H1 (cell line): ENCODE data around the gene TIMP3. TPM values are rescaled to one million over a fixed set of nuclear protein-coding genes. Genes with fewer than 3 reads are reported as not detected.

Experiments
- CTCF ChIA-PET: fragments of 300-600 bp; sonication (Branson Sonifier 250); formaldehyde crosslinking; loops from one replicate; lab custom pipeline; 2021; ENCODE audit not compliant: partially characterized antibody; lab: Charles Lee
- POLR2A ChIA-PET: fragments of 300-600 bp; sonication (Branson Sonifier 250); formaldehyde crosslinking; loops from one replicate; lab custom pipeline; 2021; ENCODE audit warnings: inconsistent platforms; ENCODE audit not compliant: partially characterized antibody; lab: Charles Lee
- DNase-seq, 2 experiments: peaks; one replicate each; pipeline versions ENCODE4 v3.0.0 to v3.0.0-alpha.2; 2010 to 2022; ENCODE audit warnings: low spot score in 2 of 2, low read depth in 1 of 2, mixed read lengths in 1 of 2
- FAIRE-seq: peaks from 2 replicates; lab custom pipeline; 2011; peaks lifted over from hg19 to GRCh38; lab: Jason Lieb, UNC
- H2AFZ ChIP-seq: 2 replicates; pipeline ENCODE4 v1.8.1; 2012; ENCODE audit warnings: low read length, inconsistent platforms
- H2AK5ac ChIP-seq: 2 replicates; pipeline ENCODE4 v1.6.1; 2013; ENCODE audit warnings: low read depth, low read length
- H2BK120ac ChIP-seq: replicated peaks from 2 replicates; pipeline ENCODE3; 2013; ENCODE audit warnings: low read depth, low read length, inconsistent platforms
- H2BK12ac ChIP-seq: 2 replicates; pipeline ENCODE4 v1.6.1; 2013; ENCODE audit warnings: low read depth, low read length
- H2BK15ac ChIP-seq: 2 replicates; pipeline ENCODE4 v1.6.1; 2013; ENCODE audit warnings: low read length
- H2BK20ac ChIP-seq: 2 replicates; pipeline ENCODE4 v1.6.1; 2013; ENCODE audit warnings: low read length
- H2BK5ac ChIP-seq: 2 replicates; pipeline ENCODE4 v1.6.1; 2013; ENCODE audit warnings: low read depth, low read length
- H3K14ac ChIP-seq: 2 replicates; pipeline ENCODE4 v1.6.1; 2013; ENCODE audit warnings: inconsistent platforms; ENCODE audit not compliant: insufficient read length
- H3K18ac ChIP-seq: 2 replicates; pipeline ENCODE4 v1.6.1; 2013; ENCODE audit warnings: low read length; ENCODE audit errors: extremely low read depth
- H3K23ac ChIP-seq: 2 replicates; pipeline ENCODE4 v1.6.1; 2013; ENCODE audit warnings: inconsistent platforms; ENCODE audit not compliant: insufficient read length
- H3K23me2 ChIP-seq: 2 replicates; pipeline ENCODE4 v1.6.1; 2013; ENCODE audit warnings: low read depth, low read length
- H3K27ac ChIP-seq: 2 replicates; pipeline ENCODE4 v1.6.1; 2011; ENCODE audit warnings: low read depth, low read length, inconsistent platforms
- H3K27me3 ChIP-seq, 4 experiments: replicated peaks in 1 of 4; 1 replicate in 1 of 4; 2 replicates in 3 of 4; pipeline versions ENCODE4 v1.6.1 to v1.8.1; 2011 to 2013; ENCODE audit warnings: low read length in 3 of 4, mild to moderate bottlenecking in 3 of 4, inconsistent platforms in 2 of 4, mixed read lengths in 2 of 4, moderate library complexity in 1 of 4; ENCODE audit not compliant: control insufficient read depth in 3 of 4, insufficient read depth in 3 of 4; ENCODE audit errors: extremely low read depth in 1 of 4
- H3K36me3 ChIP-seq, 4 experiments: 2 replicates each; pipeline versions ENCODE4 v1.6.1 to v1.8.1; 2011 to 2013; ENCODE audit warnings: mild to moderate bottlenecking in 4 of 4, low read length in 3 of 4, moderate library complexity in 2 of 4, control low read depth in 1 of 4, inconsistent platforms in 1 of 4; ENCODE audit not compliant: insufficient read depth in 4 of 4, control insufficient read depth in 2 of 4
- H3K4ac ChIP-seq: replicated peaks from 2 replicates; pipeline ENCODE3; 2013; ENCODE audit warnings: low read length, low read depth, mixed read lengths, inconsistent platforms; ENCODE audit not compliant: insufficient read length
- H3K4me1 ChIP-seq, 4 experiments: replicated peaks in 1 of 4; 1 replicate in 1 of 4; 2 replicates in 3 of 4; pipeline versions ENCODE4 v1.6.1 to v1.8.1; 2011 to 2013; ENCODE audit warnings: low read length in 3 of 4, inconsistent platforms in 2 of 4, mixed read lengths in 1 of 4; ENCODE audit not compliant: insufficient read depth in 4 of 4, control insufficient read depth in 3 of 4
- H3K4me2 ChIP-seq, 2 experiments: 2 replicates each; pipeline versions ENCODE4 v1.6.1 to v1.8.1; 2011 to 2013; ENCODE audit warnings: low read depth in 2 of 2, low read length in 2 of 2, control low read depth in 1 of 2, inconsistent platforms in 1 of 2, mild to moderate bottlenecking in 1 of 2; ENCODE audit not compliant: insufficient read depth in 1 of 2
- H3K4me3 ChIP-seq, 4 experiments: fragments of 200-600, 300-600 bp in 1 of 4; sonication (generic), shearing (Covaris generic), sonication (Bioruptor Twin) in 1 of 4; 2 replicates each; pipeline versions ENCODE4 v1.5.1 to v1.8.1; 2011 to 2016; ENCODE audit warnings: low read length in 4 of 4, low read depth in 3 of 4, control low read depth in 2 of 4, inconsistent platforms in 2 of 4, mild to moderate bottlenecking in 2 of 4, mixed read lengths in 1 of 4, moderate library complexity in 1 of 4; ENCODE audit not compliant: insufficient read depth in 2 of 4; ENCODE audit errors: extremely low read depth in 1 of 4
- H3K56ac ChIP-seq: replicated peaks from 2 replicates; pipeline ENCODE3; 2013; ENCODE audit warnings: low read depth, mild to moderate bottlenecking, mixed read lengths, low read length, inconsistent platforms; ENCODE audit not compliant: insufficient read length
- H3K79me1 ChIP-seq: 2 replicates; pipeline ENCODE4 v1.6.1; 2013; ENCODE audit warnings: low read depth, low read length, control low read depth
- H3K79me2 ChIP-seq, 2 experiments: 2 replicates each; pipeline versions ENCODE4 v1.6.1 to v1.8.1; 2012 to 2013; ENCODE audit warnings: low read length in 2 of 2, mild to moderate bottlenecking in 2 of 2, inconsistent platforms in 1 of 2; ENCODE audit not compliant: insufficient read depth in 2 of 2, control insufficient read depth in 1 of 2
- H3K9ac ChIP-seq, 4 experiments: replicated peaks in 1 of 4; 1 replicate in 1 of 4; 2 replicates in 3 of 4; pipeline versions ENCODE4 v1.6.1 to v1.8.1; 2011 to 2013; ENCODE audit warnings: low read depth in 3 of 4, low read length in 3 of 4, control low read depth in 2 of 4, mild to moderate bottlenecking in 2 of 4, moderate library complexity in 2 of 4, inconsistent platforms in 1 of 4; ENCODE audit errors: extremely low read depth in 1 of 4
- H3K9me3 ChIP-seq, 2 experiments: 2 replicates each; pipeline versions ENCODE4 v1.6.1 to v1.8.1; 2012 to 2013; ENCODE audit warnings: mild to moderate bottlenecking in 2 of 2, moderate library complexity in 2 of 2, control low read depth in 1 of 2, inconsistent platforms in 1 of 2, low read depth in 1 of 2, low read length in 1 of 2, mixed read lengths in 1 of 2; ENCODE audit not compliant: insufficient read depth in 2 of 2
- H4K20me1 ChIP-seq, 2 experiments: replicated peaks in 1 of 2; 2 replicates each; pipeline versions ENCODE3 to v1.8.1; 2011 to 2013; ENCODE audit warnings: inconsistent platforms in 2 of 2, low read length in 2 of 2, mild to moderate bottlenecking in 1 of 2; ENCODE audit not compliant: insufficient read depth in 2 of 2, control insufficient read depth in 1 of 2
- H4K5ac ChIP-seq: 2 replicates; pipeline ENCODE4 v1.6.1; 2013; ENCODE audit warnings: low read length, low read depth, mixed read lengths, inconsistent platforms; ENCODE audit not compliant: insufficient read length
- H4K8ac ChIP-seq: 2 replicates; pipeline ENCODE4 v1.8.0; 2013; ENCODE audit warnings: mild to moderate bottlenecking, moderate library complexity, low read length, inconsistent platforms; ENCODE audit not compliant: insufficient read depth; ENCODE audit errors: extremely low read depth
- H4K91ac ChIP-seq: replicated peaks from 2 replicates; pipeline ENCODE3; 2013; ENCODE audit warnings: low read length, mixed read lengths, inconsistent platforms; ENCODE audit not compliant: insufficient read length
- ASH2L ChIP-seq: fragments of 200-600, 300-600 bp; sonication (generic); IDR thresholded peaks from one replicate; pipeline ENCODE4 v1.7.1; 2017; ENCODE audit warnings: low read length
- BCL11A ChIP-seq, 2 experiments: IDR thresholded peaks; one replicate each; pipeline ENCODE4 v1.6.1; 2011; ENCODE audit warnings: low read depth in 2 of 2, low read length in 2 of 2, mild to moderate bottlenecking in 2 of 2
- CBX5 ChIP-seq: fragments of 300-800, 300-1000 bp; sonication (generic); IDR thresholded peaks from 2 replicates; pipeline ENCODE4 v1.7.1; 2016; ENCODE audit warnings: antibody characterized with exemption, low read length, low read depth
- CEBPB ChIP-seq: IDR thresholded peaks from 2 replicates; pipeline ENCODE4 v1.6.1; 2012; ENCODE audit warnings: low read depth, low read length
- KDM1A ChIP-seq: fragments of 200-600, 300-600 bp; sonication (generic); IDR thresholded peaks from 2 replicates; pipeline ENCODE4 v1.7.1; 2016; ENCODE audit warnings: mild to moderate bottlenecking, low read length, borderline replicate concordance
- KDM4A ChIP-seq: IDR thresholded peaks from one replicate; pipeline ENCODE4 v1.7.1; 2012; ENCODE audit warnings: low read depth, mild to moderate bottlenecking, moderate library complexity, low read length, inconsistent platforms; ENCODE audit not compliant: severe bottlenecking
- NRF1 ChIP-seq: IDR thresholded peaks from 2 replicates; pipeline ENCODE4 v1.6.1; 2011; ENCODE audit warnings: mild to moderate bottlenecking, low read depth, low read length, improper control_type of control experiment
- PHF8 ChIP-seq: fragments of 200-600 bp; sonication (generic); conservative IDR thresholded peaks from 2 replicates; pipeline ENCODE4 v1.7.1; 2012; ENCODE audit warnings: low read depth, mild to moderate bottlenecking, inconsistent platforms, low read length, moderate library complexity
- RFX5 ChIP-seq: IDR thresholded peaks from 2 replicates; pipeline ENCODE4 v1.6.1; 2011; ENCODE audit warnings: low read depth, low read length, improper control_type of control experiment, borderline replicate concordance
- RNF2 ChIP-seq: fragments of 200-900, 300-1000 bp; sonication (generic); IDR thresholded peaks from 2 replicates; pipeline ENCODE4 v1.7.1; 2016; ENCODE audit warnings: borderline replicate concordance, low read depth, mild to moderate bottlenecking, antibody characterized with exemption, low read length; ENCODE audit not compliant: poor library complexity, severe bottlenecking; ENCODE audit errors: missing control alignments
- SIX5 ChIP-seq: IDR thresholded peaks from 2 replicates; pipeline ENCODE4 v1.6.1; 2011; ENCODE audit warnings: mild to moderate bottlenecking, low read depth, low read length
- SP1 ChIP-seq: IDR thresholded peaks from 2 replicates; pipeline ENCODE4 v1.6.1; 2011; ENCODE audit warnings: low read depth, low read length
- SP2 ChIP-seq: IDR thresholded peaks from 2 replicates; pipeline ENCODE4 v1.6.1; 2012; ENCODE audit warnings: mild to moderate bottlenecking, low read length, inconsistent platforms
- SUZ12 ChIP-seq: fragments of 200-600 bp; sonication (generic); IDR thresholded peaks from 2 replicates; pipeline ENCODE4 v1.6.1; 2012; ENCODE audit warnings: mild to moderate bottlenecking, inconsistent platforms, low read length, moderate library complexity, mixed read lengths
- TCF12 ChIP-seq: IDR thresholded peaks from 2 replicates; pipeline ENCODE4 v1.6.1; 2011; ENCODE audit warnings: low read depth, mild to moderate bottlenecking, low read length
- WGBS, 2 experiments: shearing (Covaris generic) in 1 of 2; methylation state at CpG; one replicate each; pipeline versions ENCODE4 v1.1.6 to v1.1.7; 2013 to 2015; ENCODE audit warnings: low lambda C conversion rate in 2 of 2, mixed read lengths in 2 of 2, inconsistent platforms in 1 of 2, low coverage in 1 of 2, missing lambda C conversion rate in 1 of 2; ENCODE audit not compliant: insufficient replicate concordance in 2 of 2, insufficient coverage in 1 of 2, insufficient read length in 1 of 2; ENCODE audit errors: extremely low coverage in 1 of 2, missing lambda C conversion rate in 1 of 2; 5-methylcytosine and 5-hydroxymethylcytosine counted together
- polyA plus RNA-seq, 7 experiments: library from polyadenylated mRNA; depleted of rRNA in 3 of 7; stranded (reverse) in 5 of 7; unstranded in 2 of 7; fragments of >200 nt in 5 of 7; fragments of 200-250 nt in 2 of 7; gene quantifications; 1 replicate in 5 of 7; 2 replicates in 1 of 7; 4 replicates in 1 of 7; pipeline versions ENCODE4 v1.2.1 to v1.2.3, GENCODE V29; 2011 to 2013; ENCODE audit warnings: missing spikeins in 2 of 7, mixed read lengths in 2 of 7
- total RNA-seq: library from RNA; stranded (reverse); fragmentation: NEBNext Ultra II Directional; extraction: Animal tissue kit (Norgen Biotek cat#: 25700); gene quantifications from 2 replicates; pipeline ENCODE4 v1.2.1, GENCODE V29; 2021

TIMP3 gene
- total and polyA plus RNA-seq, 2 of the 8 experiments (the other 6 are each of a cell fraction or from before 2014, with no cell fraction given) = 1.3 to 4.7 TPM

- Histone ChIP-seq H3K23ac (no peak overlapping the region), H4K20me1 (peaks cover 0 to 6% of the 10 kb centered on the region in 2 experiments), H3K4me1 (no peaks in the 10 kb centered on the region; a peak in 1 of 7 replicates), H2BK12ac (no peak overlapping the region), H3K18ac (no peak overlapping the region), H3K4me3 (no peak overlapping the region), H3K27ac (no peak overlapping the region), H2BK20ac (no peak overlapping the region), H4K91ac (no peak overlapping the region), H3K56ac (no peak overlapping the region), H2BK15ac (no peak overlapping the region), H4K8ac (no peak overlapping the region), H3K27me3 (no peaks in the 10 kb centered on the region), H3K79me2 (no peaks in the 10 kb centered on the region; a peak in 1 of 4 replicates), H3K14ac (no peak overlapping the region), H2BK5ac (no peak overlapping the region), H3K23me2 (no peaks in the 10 kb centered on the region), H2AFZ (no peak overlapping the region), H3K79me1 (no peaks in the 10 kb centered on the region), H3K4me2 (no peak overlapping the region), H3K36me3 (no peaks in the 10 kb centered on the region; a peak in 2 of 8 replicates), H3K9ac (no peak overlapping the region), H3K4ac (no peak overlapping the region), H2BK120ac (no peak overlapping the region), H2AK5ac (no peak overlapping the region), H4K5ac (no peak overlapping the region), H3K9me3 (no peaks in the 10 kb centered on the region)
- ChIA-PET CTCF (interaction anchor here (0.7 to 1.1 kb wide), 4 partner anchors 9 to 217 kb away, joined by 3 to 4 read pairs (median 3); no protein-coding TSS in a partner anchor), POLR2A (no interaction called here)
- FAIRE-seq (no peak), DNase-seq (no peak)
- WGBS, 2 experiments = 81% methylated on average over 1 of the region's 1 CpG; no CpG with 5 or more reads in 1 of the 2 experiments
- no peak for TF ChIP-seq PHF8
- TF ChIP-seq CBX5 = no peak
- TF ChIP-seq RNF2 = no peak
- no peak for TF ChIP-seq RFX5
- no peak for TF ChIP-seq KDM4A
- no peak for TF ChIP-seq SP2
- TF ChIP-seq TCF12 = no peak
- TF ChIP-seq SUZ12 = no peak
- no peak for TF ChIP-seq ASH2L
- no peak for TF ChIP-seq SIX5
- TF ChIP-seq BCL11A (IDR thresholded peaks at IDR 0.05; ENCODE audit: low read depth in 2 of 2, low read length in 2 of 2) = no peak
- TF ChIP-seq NRF1 = no peak
- TF ChIP-seq CEBPB = no peak
- no peak for TF ChIP-seq KDM1A
- TF ChIP-seq SP1 = no peak
Observed at GRCh38 chr22:32844251-32844650, 42.7 kb downstream of the TIMP3 start.
